MG63 (cell line): ENCODE results near the gene OTOS. TPM values are rescaled to one million over a fixed set of nuclear protein-coding genes. Genes with fewer than 3 reads are reported as not detected.

ENCODE experiments used
- DNase-seq: peaks from one replicate; pipeline ENCODE4 v3.0.0-alpha.2; 2020
- H3K27me3 ChIP-seq: fragments of 250-450 bp; sonication (Bioruptor Pico); 2 replicates; pipeline ENCODE4 v1.5.1; 2020; ENCODE audit warnings: mild to moderate bottlenecking, moderate library complexity
- H3K36me3 ChIP-seq: fragments of 250-450 bp; sonication (Bioruptor Pico); 2 replicates; pipeline ENCODE4 v1.5.1; 2020; ENCODE audit warnings: mild to moderate bottlenecking, moderate library complexity
- H3K4me3 ChIP-seq: fragments of 250-450 bp; sonication (Bioruptor Pico); 2 replicates; pipeline ENCODE4 v1.5.1; 2020; ENCODE audit warnings: mild to moderate bottlenecking, moderate library complexity
- H3K9me3 ChIP-seq: fragments of 250-450 bp; sonication (Bioruptor Pico); 2 replicates; pipeline ENCODE4 v1.5.1; 2020; ENCODE audit warnings: mild to moderate bottlenecking, moderate library complexity
- total RNA-seq: library from RNA; depleted of rRNA; stranded (reverse); fragments of >200 nt; shearing (Covaris generic); gene quantifications from 2 replicates; pipeline ENCODE4 v1.2.3, GENCODE V29; 2014; ENCODE audit warnings: low replicate concordance

Gene OTOS
- total RNA-seq, 1 experiment from 2014 or later: not detected

GRCh38 chr2:240160291-240161086, 20.0 kb upstream of the OTOS start:
- no peak overlapping the region for H3K4me3 ChIP-seq

GRCh38 chr2:240159251-240159839, 18.9 kb upstream of the OTOS start:
- Histone ChIP-seq H3K9me3 (no peaks in the 10 kb centered on the region), H3K27me3 (no peaks in the 10 kb centered on the region), H3K4me3 (no peak overlapping the region), H3K36me3 (no peaks in the 10 kb centered on the region)
- no peak for DNase-seq

More at GRCh38 chr2:240160291-240161086, 20.0 kb upstream of the OTOS start:
- Histone ChIP-seq H3K27me3 (no peaks in the 10 kb centered on the region), H3K9me3 (no peaks in the 10 kb centered on the region), H3K36me3 (no peaks in the 10 kb centered on the region)
- DNase-seq: no peak

- H3K9me3 ChIP-seq: no peaks in the 10 kb centered on the region
These were observed 16.7 kb upstream of the OTOS start for GRCh38 chr2:240157147-240157470.

GRCh38 chr2:240156435-240157146, 16.1 kb upstream of the OTOS start:
- H3K9me3 ChIP-seq: no peaks in the 10 kb centered on the region
- no peaks in the 10 kb centered on the region for H3K27me3 ChIP-seq
- H3K36me3 ChIP-seq: no peaks in the 10 kb centered on the region
- DNase-seq: no peak
- no peak overlapping the region for H3K4me3 ChIP-seq

More at GRCh38 chr2:240157147-240157470, 16.7 kb upstream of the OTOS start:
- H3K4me3 ChIP-seq: no peak overlapping the region
- H3K27me3 ChIP-seq: no peaks in the 10 kb centered on the region
- DNase-seq: no peak
- no peaks in the 10 kb centered on the region for H3K36me3 ChIP-seq

GRCh38 chr2:240155745-240156390, 15.4 kb upstream of the OTOS start:
- H3K36me3 ChIP-seq: no peaks in the 10 kb centered on the region
- no peaks in the 10 kb centered on the region for H3K27me3 ChIP-seq
- no peak for DNase-seq
- H3K4me3 ChIP-seq: no peak overlapping the region
- no peaks in the 10 kb centered on the region for H3K9me3 ChIP-seq

- Histone ChIP-seq H3K9me3 (no peaks in the 10 kb centered on the region), H3K4me3 (no peak overlapping the region), H3K36me3 (no peaks in the 10 kb centered on the region), H3K27me3 (no peaks in the 10 kb centered on the region)
- peak; percentile 32 for DNase-seq
These were observed 14.7 kb upstream of the OTOS start for GRCh38 chr2:240155048-240155744.

- DNase-seq: no peak
- no peaks in the 10 kb centered on the region for H3K27me3 ChIP-seq
- H3K36me3 ChIP-seq: no peaks in the 10 kb centered on the region
- no peak overlapping the region for H3K4me3 ChIP-seq
- H3K9me3 ChIP-seq: no peaks in the 10 kb centered on the region
These were observed 14.1 kb upstream of the OTOS start for GRCh38 chr2:240154606-240155005.

- Histone ChIP-seq H3K27me3 (no peaks in the 10 kb centered on the region), H3K9me3 (no peaks in the 10 kb centered on the region), H3K4me3 (no peak overlapping the region), H3K36me3 (no peaks in the 10 kb centered on the region)
- no peak for DNase-seq
These were observed 13.0 kb upstream of the OTOS start for GRCh38 chr2:240153418-240153817.

- Histone ChIP-seq H3K9me3 (no peaks in the 10 kb centered on the region), H3K27me3 (no peaks in the 10 kb centered on the region), H3K4me3 (no peak overlapping the region), H3K36me3 (no peaks in the 10 kb centered on the region)
- DNase-seq: no peak
These were observed 11.1 kb upstream of the OTOS start for GRCh38 chr2:240151477-240152031.

GRCh38 chr2:240149943-240150784, 9.7 kb upstream of the OTOS start:
- no peaks in the 10 kb centered on the region for H3K36me3 ChIP-seq
- H3K4me3 ChIP-seq: no peak overlapping the region
- no peaks in the 10 kb centered on the region for H3K9me3 ChIP-seq
- H3K27me3 ChIP-seq: no peaks in the 10 kb centered on the region
- no peak for DNase-seq

- Histone ChIP-seq H3K27me3 (no peaks in the 10 kb centered on the region), H3K9me3 (no peaks in the 10 kb centered on the region), H3K36me3 (no peaks in the 10 kb centered on the region), H3K4me3 (no peak overlapping the region)
- no peak for DNase-seq
These were observed 7.6 kb upstream of the OTOS start for GRCh38 chr2:240147911-240148587.

- DNase-seq: no peak
- Histone ChIP-seq H3K36me3 (no peaks in the 10 kb centered on the region), H3K27me3 (no peaks in the 10 kb centered on the region), H3K4me3 (no peak overlapping the region), H3K9me3 (no peaks in the 10 kb centered on the region)
These were observed 6.9 kb upstream of the OTOS start for GRCh38 chr2:240147382-240147781.

- Histone ChIP-seq H3K4me3 (no peak overlapping the region), H3K9me3 (no peaks in the 10 kb centered on the region), H3K27me3 (no peaks in the 10 kb centered on the region), H3K36me3 (no peaks in the 10 kb centered on the region)
- DNase-seq: no peak
These were observed 6.3 kb upstream of the OTOS start for GRCh38 chr2:240146627-240147278.

- no peaks in the 10 kb centered on the region for H3K36me3 ChIP-seq
- no peaks in the 10 kb centered on the region for H3K9me3 ChIP-seq
- DNase-seq: no peak
- H3K4me3 ChIP-seq: no peak overlapping the region
- no peaks in the 10 kb centered on the region for H3K27me3 ChIP-seq
These were observed 5.7 kb upstream of the OTOS start for GRCh38 chr2:240146141-240146561.

- Histone ChIP-seq H3K36me3 (no peaks in the 10 kb centered on the region), H3K27me3 (no peaks in the 10 kb centered on the region), H3K9me3 (no peaks in the 10 kb centered on the region), H3K4me3 (no peak overlapping the region)
- DNase-seq: no peak
These were observed 5.0 kb upstream of the OTOS start for GRCh38 chr2:240145461-240145860.
